Transverse colon (tissue), 4 donors: ENCODE results near the gene CNMD. TPM values are rescaled to one million over a fixed set of nuclear protein-coding genes. Genes with fewer than 3 reads are reported as not detected.

Experiments
- DNase-seq: peaks from one replicate; pipeline ENCODE4 v3.0.0-alpha.2; 2019
- H3K27ac ChIP-seq, 4 donors: fragments of 200-600 bp; sonication (generic); 2 replicates each; pipeline ENCODE4 v1.5.1; 2016 to 2018; ENCODE audit warnings: inconsistent platforms in 4 of 4
- H3K27me3 ChIP-seq: fragments of 200-600 bp; sonication (generic); 2 replicates; pipeline ENCODE4 v1.5.1; 2017; ENCODE audit warnings: inconsistent platforms
- H3K36me3 ChIP-seq, 4 donors: fragments of 200-600 bp; sonication (generic); 2 replicates each; pipeline ENCODE4 v1.5.1; 2017 to 2019; ENCODE audit warnings: inconsistent platforms in 4 of 4
- H3K4me1 ChIP-seq, 4 donors: fragments of 200-600 bp; sonication (generic); 2 replicates each; pipeline ENCODE4 v1.5.1; 2017 to 2020; ENCODE audit warnings: inconsistent platforms in 4 of 4
- H3K4me3 ChIP-seq, 4 donors: fragments of 200-600 bp; sonication (generic); 1 replicate in 1 of 4; 2 replicates in 3 of 4; pipeline versions ENCODE4 v1.5.1 to v1.6.1; 2017 to 2019; ENCODE audit warnings: inconsistent platforms in 4 of 4
- H3K9me3 ChIP-seq, 2 donors: fragments of 200-600 bp; sonication (generic); 2 replicates each; pipeline ENCODE4 v1.5.1; 2017 to 2019; ENCODE audit warnings: inconsistent platforms in 2 of 2
- CTCF ChIP-seq, 5 experiments: fragments of 200-600 bp in 3 of 5; fragments of 450-650 bp in 2 of 5; sonication (generic) in 3 of 5; IDR thresholded peaks; 1 replicate in 2 of 5; 2 replicates in 3 of 5; pipeline ENCODE4 v1.5.1; 2016 to 2017; ENCODE audit warnings: antibody characterized with exemption in 5 of 5, inconsistent platforms in 3 of 5, mild to moderate bottlenecking in 2 of 5, moderate library complexity in 1 of 5
- EP300 ChIP-seq: sonication (generic); formaldehyde crosslinking; IDR thresholded peaks from one replicate; pipeline ENCODE4 v1.6.1; 2017; ENCODE audit warnings: antibody characterized with exemption, low read depth
- POLR2A ChIP-seq: fragments of 450-650 bp; IDR thresholded peaks from one replicate; pipeline ENCODE4 v1.6.1; 2016; ENCODE audit warnings: antibody characterized with exemption, mild to moderate bottlenecking, moderate library complexity
- POLR2AphosphoS5 ChIP-seq, 3 donors: sonication (generic); formaldehyde crosslinking; IDR thresholded peaks; one replicate each; pipeline ENCODE4 v1.6.1; 2016; ENCODE audit warnings: antibody characterized with exemption in 3 of 3
- WGBS, 2 donors: methylation state at CpG; one replicate each; pipeline ENCODE4 v1.1.5; 2018; ENCODE audit warnings: low coverage in 1 of 2; 5-methylcytosine and 5-hydroxymethylcytosine counted together
- in situ Hi-C, 4 donors: fragments of 200-750 bp; cut with MboI; loops; one replicate each; pipeline versions ENCODE4 v1.15.0 to v1.15.1; 2017; ENCODE audit warnings: low sequenced_read_pairs in 3 of 4, low pct_ligation_motif_present in 1 of 4, low pct_unique_long_range_greater_than_20kb in 1 of 4
- intact Hi-C: fragments of 100-400 bp; cut with DNase I; formaldehyde crosslinking; loops from one replicate; pipeline ENCODE4 v1.15.1; 2023; ENCODE audit warnings: low total_unique reads
- total RNA-seq, 4 donors: library from RNA; depleted of rRNA; stranded (reverse); fragments of >200 nt; gene quantifications; one replicate each; pipeline ENCODE4 v1.1.0, GENCODE V29; 2016

The CNMD gene
- total RNA-seq, 4 donors from 2014 or later = not detected

GRCh38 chr13:52785739-52786138 is 46.1 kb upstream of the CNMD start:
- WGBS, 2 donors = 49 to 52% methylated on average over 4 to 5 of the region's 5 CpGs
- DNase-seq = no peak

GRCh38 chr13:52784591-52785340 is 45.1 kb upstream of the CNMD start:
- in situ Hi-C loops = no loop called here
- H3K9me3 ChIP-seq = no peaks in the 10 kb centered on the region
- peaks cover 4% of the 10 kb centered on the region for H3K27me3 ChIP-seq
- no peaks in the 10 kb centered on the region for H3K4me1 ChIP-seq
- WGBS, 2 donors = 59 to 71% methylated on average over 3 to 6 of the region's 6 CpGs
- no peak for TF ChIP-seq POLR2AphosphoS5 (IDR thresholded peaks at IDR 0.05)
- H3K27ac ChIP-seq = no peak overlapping the region
- no peak overlapping the region for H3K4me3 ChIP-seq
- H3K36me3 ChIP-seq = no peaks in the 10 kb centered on the region
- intact Hi-C loops = no loop called here
- no peak for DNase-seq

More at GRCh38 chr13:52785739-52786138, 46.1 kb upstream of the CNMD start:
- H3K4me1 ChIP-seq = no peaks in the 10 kb centered on the region
- H3K4me3 ChIP-seq = no peak overlapping the region
- no peaks in the 10 kb centered on the region for H3K9me3 ChIP-seq
- intact Hi-C loops (no loop called here), in situ Hi-C loops (no loop called here)
- no peak overlapping the region for H3K27ac ChIP-seq
- TF ChIP-seq POLR2AphosphoS5 (IDR thresholded peaks at IDR 0.05) (no peak), EP300 (no peak), POLR2A (no peak), CTCF (IDR thresholded peaks at IDR 0.05) (no peak)
- H3K36me3 ChIP-seq = no peaks in the 10 kb centered on the region
- peaks cover 4% of the 10 kb centered on the region for H3K27me3 ChIP-seq

GRCh38 chr13:52783943-52784342 is 44.3 kb upstream of the CNMD start:
- no peak for DNase-seq
- intact Hi-C loops (no loop called here), in situ Hi-C loops (no loop called here)
- TF ChIP-seq POLR2AphosphoS5 (IDR thresholded peaks at IDR 0.05) (no peak), POLR2A (no peak), CTCF (IDR thresholded peaks at IDR 0.05) (no peak), EP300 (no peak)
- Histone ChIP-seq H3K27ac (no peak overlapping the region), H3K4me1 (no peaks in the 10 kb centered on the region), H3K27me3 (peaks cover 4% of the 10 kb centered on the region), H3K36me3 (no peaks in the 10 kb centered on the region), H3K9me3 (no peaks in the 10 kb centered on the region), H3K4me3 (no peak overlapping the region)

GRCh38 chr13:52782471-52783448 is 43.1 kb upstream of the CNMD start:
- DNase-seq = no peak
- no peak overlapping the region for H3K27ac ChIP-seq
- no peak overlapping the region for H3K4me3 ChIP-seq
- no peaks in the 10 kb centered on the region for H3K36me3 ChIP-seq
- H3K4me1 ChIP-seq = no peaks in the 10 kb centered on the region
- WGBS, 2 donors = 72 to 81% methylated on average over 6 to 9 of the region's 9 CpGs
- H3K9me3 ChIP-seq = no peaks in the 10 kb centered on the region
- no peak for TF ChIP-seq POLR2AphosphoS5 (IDR thresholded peaks at IDR 0.05)
- no peak for TF ChIP-seq EP300
- TF ChIP-seq POLR2A = no peak
- no peak for TF ChIP-seq CTCF (IDR thresholded peaks at IDR 0.05)
- H3K27me3 ChIP-seq = peaks cover 4% of the 10 kb centered on the region
- in situ Hi-C loops = no loop called here
- intact Hi-C loops = no loop called here
